Measurements from ENCODE around the gene GLB1L3.

GLB1L3 gene

GRCh38 chr11:134275534-134276395 is at the start of gene GLB1L3:
GLB1L3 (plus strand) TSS chr11:134276379; CDS start chr11:134276741, 362 bp downstream.
- DNase-seq = peak; percentile 25

GRCh38 chr11:134226806-134227325 is 49.3 kb upstream of the GLB1L3 start:
- DNase-seq = peak; percentile 20

- peak; percentile 80 for DNase-seq
These were observed 47.6 kb upstream of the GLB1L3 start for GRCh38 chr11:134228625-134229024.

- peak; percentile 49 for DNase-seq
These were observed 46.9 kb upstream of the GLB1L3 start for GRCh38 chr11:134229126-134229790.

GRCh38 chr11:134230339-134230738 is 45.8 kb upstream of the GLB1L3 start:
- no peak for DNase-seq

- DNase-seq = no peak
These were observed 44.1 kb upstream of the GLB1L3 start for GRCh38 chr11:134231958-134232659.

GRCh38 chr11:134233729-134234179 is 42.4 kb upstream of the GLB1L3 start:
- no peak for DNase-seq

- no peak for DNase-seq
These were observed 40.8 kb upstream of the GLB1L3 start for GRCh38 chr11:134235399-134235798.

GRCh38 chr11:134236834-134237556 is 39.2 kb upstream of the GLB1L3 start:
- peak; percentile 28 for DNase-seq

- no peak for DNase-seq
These were observed 38.6 kb upstream of the GLB1L3 start for GRCh38 chr11:134237557-134237922.

- no peak for DNase-seq
These were observed 37.2 kb upstream of the GLB1L3 start for GRCh38 chr11:134238956-134239355.

GRCh38 chr11:134240592-134240991 is 35.6 kb upstream of the GLB1L3 start:
- DNase-seq = no peak

- DNase-seq = no peak
These were observed 33.8 kb upstream of the GLB1L3 start for GRCh38 chr11:134242376-134242775.

GRCh38 chr11:134243913-134244312 is 32.3 kb upstream of the GLB1L3 start:
- DNase-seq = no peak

- peak; percentile 15 for DNase-seq
These were observed 31.6 kb upstream of the GLB1L3 start for GRCh38 chr11:134244593-134244992.

GRCh38 chr11:134245434-134245833 is 30.7 kb upstream of the GLB1L3 start:
- no peak for DNase-seq

- no peak for DNase-seq
These were observed 30.1 kb upstream of the GLB1L3 start for GRCh38 chr11:134246100-134246499.

GRCh38 chr11:134246678-134247077 is 29.5 kb upstream of the GLB1L3 start:
- DNase-seq = no peak

GRCh38 chr11:134248910-134249480 is 27.2 kb upstream of the GLB1L3 start:
- no peak for DNase-seq

- DNase-seq = no peak
These were observed 25.9 kb upstream of the GLB1L3 start for GRCh38 chr11:134250246-134250645.

GRCh38 chr11:134250675-134251074 is 25.5 kb upstream of the GLB1L3 start:
- DNase-seq = no peak

Measured in EL (cell line).